Activated CD4-positive, alpha-beta T cell treated with anti-CD3 and anti-CD28 coated beads, Interleukin-2, amount 50 U/mL, for 16 hours (primary cell): ENCODE measurements around the gene UBE2Z.
"Not testable (repeated sequence)": the region's sequence is repeated elsewhere in the genome, so short reads cannot be mapped to it uniquely, and the experiment has no call there.

Source experiments
- DNase-seq: peaks from one replicate; pipeline ENCODE4 v3.0.0-alpha.2; 2020

Gene UBE2Z

DNA sequence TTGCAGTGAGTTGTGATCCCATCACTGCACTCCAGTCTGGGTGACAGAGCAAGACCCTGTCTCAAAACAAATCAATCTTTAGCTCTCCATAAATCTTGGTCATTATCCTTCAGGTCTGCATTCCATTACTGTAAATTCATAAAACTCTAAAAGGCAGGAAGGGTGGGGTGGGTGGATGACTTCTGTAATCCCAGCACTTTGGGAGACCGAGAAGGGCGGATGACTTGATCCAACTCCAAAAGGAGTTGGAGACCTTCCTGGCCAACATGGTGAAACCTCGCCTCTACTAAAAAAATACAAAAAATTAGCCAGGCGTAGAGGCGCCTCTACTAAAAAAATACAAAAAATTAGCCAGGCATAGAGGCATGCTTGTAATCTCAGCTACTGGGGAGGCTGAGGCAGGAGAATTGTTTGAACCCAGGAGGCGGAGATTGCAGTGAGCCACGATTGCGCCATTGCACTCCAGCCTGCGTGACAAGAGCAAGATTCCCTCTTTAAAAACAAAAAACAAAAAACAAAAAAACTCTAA is 2.2 kb upstream of the UBE2Z start:
- DNase-seq: no peak

- DNase-seq: peak; percentile 36
These were observed 527 bp upstream of the UBE2Z start for GRCh38 chr17:48907713-48908046.

GRCh38 chr17:48908853-48909394 is 717 bp downstream of the UBE2Z start:
- DNase-seq: peak; percentile 97

GRCh38 chr17:48909783-48910182 is 1.6 kb downstream of the UBE2Z start:
- DNase-seq: peak; percentile 48

DNA sequence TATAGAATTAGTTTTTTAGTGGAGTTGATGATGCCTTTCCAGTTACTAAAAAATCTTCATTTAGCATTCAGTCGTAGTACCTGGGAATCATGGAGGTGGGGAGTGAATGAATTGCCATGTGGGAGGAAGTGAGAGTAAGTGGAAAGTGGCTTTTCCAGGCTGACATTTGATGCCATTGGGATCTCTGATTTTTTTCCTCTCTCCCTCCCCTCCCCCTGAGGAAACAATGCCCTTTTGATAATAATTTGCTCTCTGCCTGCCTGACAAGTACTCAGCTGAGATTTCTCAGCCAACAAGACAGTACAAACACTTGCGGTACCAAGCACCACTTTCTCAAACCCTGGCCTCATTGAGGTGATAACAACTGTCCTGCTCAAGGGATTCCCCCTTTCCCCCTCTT is 2.2 kb downstream of the UBE2Z start:
- DNase-seq: no peak

DNA sequence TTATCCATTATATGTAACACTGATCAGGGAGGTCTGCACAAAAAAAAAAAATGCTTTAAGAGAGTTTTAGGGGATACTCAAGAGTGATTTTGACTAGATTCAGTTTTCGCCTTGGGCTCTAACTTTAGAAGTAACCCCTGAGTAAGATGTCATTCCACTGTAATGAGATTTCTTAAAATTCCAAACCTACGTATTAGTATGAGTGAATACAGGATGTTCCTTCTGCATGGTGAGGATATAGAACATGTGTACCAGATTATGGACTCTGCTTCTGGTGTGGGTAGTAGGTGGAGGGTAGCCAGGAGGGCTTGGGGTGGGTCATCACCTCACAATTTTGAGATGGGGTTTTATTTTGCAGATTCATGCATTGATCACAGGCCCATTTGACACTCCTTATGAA is 4.3 kb downstream of the UBE2Z start:
- no peak for DNase-seq

GRCh38 chr17:48915459-48916282 is 7.5 kb downstream of the UBE2Z start:
- peak; percentile 92 for DNase-seq

DNA sequence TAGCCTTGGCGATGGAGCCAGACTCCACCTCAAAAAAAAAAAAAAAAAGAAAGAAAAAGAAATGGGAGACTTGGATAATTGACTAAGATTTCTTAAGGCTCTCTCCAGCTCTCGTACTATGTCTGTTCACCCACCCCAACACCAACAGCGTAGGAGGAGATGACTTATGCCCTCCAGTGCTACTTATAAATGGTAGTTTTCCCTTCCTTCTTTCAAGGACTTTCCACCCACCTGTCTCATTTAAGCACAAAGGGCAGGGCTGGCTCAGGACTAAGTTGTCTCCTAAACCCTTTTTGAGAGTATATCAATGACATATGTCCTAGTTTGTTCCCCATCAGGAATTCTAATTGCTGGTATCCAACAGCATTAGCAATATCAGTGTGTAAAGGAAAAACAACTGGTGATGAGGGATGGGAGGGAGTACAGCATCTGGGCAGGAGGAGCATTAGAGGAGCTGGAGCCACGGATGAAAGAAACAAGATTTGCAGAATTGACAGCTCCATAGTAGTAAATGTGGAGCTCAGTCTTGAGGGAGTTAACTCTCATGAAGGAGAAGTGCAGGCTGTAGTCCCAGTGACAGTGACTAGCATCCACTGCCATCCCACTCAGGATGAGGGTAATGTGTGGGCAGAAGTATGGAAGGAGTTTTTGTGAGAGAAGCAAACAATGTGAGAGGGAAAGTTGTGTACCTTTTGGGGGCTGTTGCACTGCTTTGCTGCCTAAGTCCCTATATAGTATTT is 17.2 kb downstream of the UBE2Z start:
- DNase-seq: no peak

GRCh38 chr17:48925991-48926342 is 17.8 kb downstream of the UBE2Z start:
- DNase-seq: no peak

DNA sequence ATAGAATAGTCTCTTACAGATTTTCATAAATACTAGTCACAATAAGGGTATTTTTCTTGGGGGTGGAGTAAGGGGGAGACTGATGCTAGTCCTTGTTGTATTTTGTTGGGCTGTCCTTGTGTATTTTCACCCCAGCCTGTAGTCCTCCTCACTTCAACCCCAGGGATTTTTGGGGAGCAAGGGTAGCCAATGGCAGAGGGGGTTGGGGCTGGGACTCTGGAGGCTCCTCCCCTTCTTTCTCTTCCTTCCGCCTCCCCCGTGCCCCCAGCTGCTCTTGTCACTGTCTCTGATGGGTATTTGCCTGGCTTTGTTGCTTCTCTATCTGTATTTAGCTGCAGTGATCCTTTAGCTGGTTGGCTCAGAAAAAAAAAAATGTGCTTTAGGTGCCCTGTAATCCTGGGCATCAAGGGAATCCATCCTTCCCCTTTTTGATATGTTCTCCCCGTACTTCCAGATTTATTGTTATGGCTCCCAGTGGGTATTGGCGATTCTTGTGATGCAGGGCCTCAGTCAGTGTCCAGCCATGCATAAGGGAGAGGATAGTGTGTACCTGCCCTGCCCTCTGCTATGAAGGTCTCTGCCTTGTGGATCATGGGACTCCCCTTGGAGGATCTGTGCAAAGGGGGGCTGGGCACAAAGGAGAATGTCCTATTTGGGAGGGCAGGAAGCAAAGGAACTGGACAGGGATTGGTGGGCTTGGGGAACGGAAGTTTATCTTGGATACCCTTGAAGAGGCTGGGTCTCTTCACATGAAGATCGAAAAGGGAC is 20.0 kb downstream of the UBE2Z start:
- DNase-seq: no peak

- DNase-seq: no peak
These were observed 20.9 kb downstream of the UBE2Z start for GRCh38 chr17:48928876-48929811.

GRCh38 chr17:48929812-48930165 is 21.6 kb downstream of the UBE2Z start:
- no peak for DNase-seq

DNA sequence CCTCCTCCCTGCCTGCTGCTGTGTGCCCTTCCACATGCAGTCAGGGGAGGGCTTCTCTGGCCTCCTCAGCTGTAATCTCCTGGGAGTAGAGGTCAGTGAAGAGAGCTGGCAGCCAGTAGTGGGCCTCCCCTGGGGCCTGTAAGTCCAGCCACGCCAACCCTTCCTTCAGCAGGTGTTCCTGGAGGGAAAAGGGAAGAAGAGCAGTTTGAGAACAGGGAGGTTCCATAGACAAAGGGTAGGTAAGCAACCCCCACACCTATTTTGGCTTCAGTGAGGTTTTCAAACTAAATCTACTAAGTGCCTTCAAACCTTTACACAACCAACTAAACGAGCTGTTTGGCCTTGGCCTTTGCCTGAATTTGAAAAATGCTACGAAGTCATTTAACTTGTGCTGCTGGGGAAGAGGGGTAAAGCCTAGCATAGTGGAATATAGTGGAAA is 22.2 kb downstream of the UBE2Z start:
- no peak for DNase-seq

DNA sequence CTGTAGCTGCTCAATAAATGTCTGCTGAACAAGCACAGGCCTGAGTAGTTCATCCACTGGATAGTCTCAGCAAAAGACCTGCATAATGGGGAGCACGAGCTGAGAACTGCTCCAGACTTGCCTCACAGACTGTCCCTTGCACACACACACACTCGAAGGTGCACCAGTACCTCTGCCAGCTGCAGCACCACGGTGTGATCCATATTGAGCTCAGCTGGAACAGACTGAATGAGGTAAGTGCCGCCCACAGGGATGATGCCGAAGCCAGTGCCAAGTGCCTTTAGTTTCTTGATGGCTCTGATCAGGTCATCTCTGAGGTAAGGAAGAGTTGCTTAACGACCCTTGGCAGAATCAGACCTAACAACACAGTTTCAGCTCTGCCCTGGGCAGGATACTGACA is 24.8 kb downstream of the UBE2Z start:
- no peak for DNase-seq

- DNase-seq: peak; percentile 94
These were observed 36.5 kb downstream of the UBE2Z start, which contains the start of gene SNF8 for GRCh38 chr17:48944515-48945260. SNF8 (minus strand) TSS chr17:48944842; CDS start chr17:48944734, 108 bp downstream.

DNA sequence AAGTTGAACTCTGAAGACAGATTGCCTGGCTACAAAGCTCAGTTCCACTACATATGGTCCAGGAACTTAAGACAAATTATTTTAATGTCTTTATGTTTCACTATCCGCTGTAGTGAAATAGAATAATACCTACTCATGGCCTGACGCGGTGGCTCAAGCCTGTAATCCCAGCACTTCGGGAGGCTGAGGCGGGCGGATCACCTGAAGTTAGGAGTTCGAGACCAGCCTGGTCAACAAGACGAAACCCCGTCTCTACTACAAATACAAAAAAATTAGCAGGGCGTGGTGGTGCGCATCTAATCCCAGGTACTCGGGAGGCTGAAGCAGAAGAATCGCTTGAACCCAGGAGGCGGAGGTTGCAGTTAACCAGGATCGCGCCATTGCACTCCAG is 37.0 kb downstream of the UBE2Z start:
- DNase-seq: not testable (repeated sequence)

- DNase-seq: no peak
These were observed 43.4 kb downstream of the UBE2Z start for GRCh38 chr17:48951572-48951971.

- peak; percentile 19 for DNase-seq
These were observed 44.7 kb downstream of the UBE2Z start for GRCh38 chr17:48952904-48953303.

- no peak for DNase-seq
These were observed 46.1 kb downstream of the UBE2Z start for GRCh38 chr17:48954300-48954755.

- no peak for DNase-seq
These were observed 52.8 kb downstream of the UBE2Z start for GRCh38 chr17:48960834-48961515.
